Tibial artery (tissue), 4 donors: ENCODE results near the gene ABLIM2.

Experiments used
- DNase-seq, 2 donors: peaks; one replicate each; pipeline ENCODE4 v3.0.0-alpha.2; 2019
- H3K27ac ChIP-seq, 2 donors: fragments of 200-600 bp; sonication (generic) in 1 of 2; 1 replicate in 1 of 2; 2 replicates in 1 of 2; pipeline ENCODE4 v1.5.1; 2018 to 2019; ENCODE audit warnings: mild to moderate bottlenecking in 1 of 2
- H3K27me3 ChIP-seq, 2 donors: fragments of 200-600 bp; sonication (generic) in 1 of 2; one replicate each; pipeline versions ENCODE4 v1.5.1 to v1.6.0; 2016 to 2019
- H3K36me3 ChIP-seq, 3 donors: fragments of 200-600 bp; sonication (generic) in 2 of 3; one replicate each; pipeline ENCODE4 v1.5.1; 2016 to 2019; ENCODE audit warnings: mild to moderate bottlenecking in 2 of 3
- H3K4me1 ChIP-seq, 4 donors: fragments of 200-600 bp; sonication (generic) in 2 of 4; 1 replicate in 3 of 4; 2 replicates in 1 of 4; pipeline ENCODE4 v1.5.1; 2016 to 2019
- H3K4me3 ChIP-seq, 2 donors: fragments of 200-600 bp; sonication (generic) in 1 of 2; 1 replicate in 1 of 2; 2 replicates in 1 of 2; pipeline ENCODE4 v1.5.1; 2018 to 2019; ENCODE audit warnings: mild to moderate bottlenecking in 2 of 2
- H3K9me3 ChIP-seq, 3 donors: fragments of 200-600 bp; sonication (generic) in 1 of 3; one replicate each; pipeline ENCODE4 v1.5.1; 2016 to 2019
- intact Hi-C: fragments of 100-400 bp; cut with DNase I; formaldehyde crosslinking; loops from one replicate; pipeline ENCODE4 v1.15.0; 2023; ENCODE audit warnings: low total_unique reads
- TF ChIP-seq, protein P1 (sequence below), 2 experiments: fragments of 200-600 bp in 1 of 2; fragments of 450-650 bp in 1 of 2; IDR thresholded peaks; one replicate each; pipeline ENCODE4 v1.5.1; 2017 to 2019; ENCODE audit warnings: antibody characterized with exemption in 2 of 2, mild to moderate bottlenecking in 1 of 2, moderate library complexity in 1 of 2

The ABLIM2 gene

DNA sequence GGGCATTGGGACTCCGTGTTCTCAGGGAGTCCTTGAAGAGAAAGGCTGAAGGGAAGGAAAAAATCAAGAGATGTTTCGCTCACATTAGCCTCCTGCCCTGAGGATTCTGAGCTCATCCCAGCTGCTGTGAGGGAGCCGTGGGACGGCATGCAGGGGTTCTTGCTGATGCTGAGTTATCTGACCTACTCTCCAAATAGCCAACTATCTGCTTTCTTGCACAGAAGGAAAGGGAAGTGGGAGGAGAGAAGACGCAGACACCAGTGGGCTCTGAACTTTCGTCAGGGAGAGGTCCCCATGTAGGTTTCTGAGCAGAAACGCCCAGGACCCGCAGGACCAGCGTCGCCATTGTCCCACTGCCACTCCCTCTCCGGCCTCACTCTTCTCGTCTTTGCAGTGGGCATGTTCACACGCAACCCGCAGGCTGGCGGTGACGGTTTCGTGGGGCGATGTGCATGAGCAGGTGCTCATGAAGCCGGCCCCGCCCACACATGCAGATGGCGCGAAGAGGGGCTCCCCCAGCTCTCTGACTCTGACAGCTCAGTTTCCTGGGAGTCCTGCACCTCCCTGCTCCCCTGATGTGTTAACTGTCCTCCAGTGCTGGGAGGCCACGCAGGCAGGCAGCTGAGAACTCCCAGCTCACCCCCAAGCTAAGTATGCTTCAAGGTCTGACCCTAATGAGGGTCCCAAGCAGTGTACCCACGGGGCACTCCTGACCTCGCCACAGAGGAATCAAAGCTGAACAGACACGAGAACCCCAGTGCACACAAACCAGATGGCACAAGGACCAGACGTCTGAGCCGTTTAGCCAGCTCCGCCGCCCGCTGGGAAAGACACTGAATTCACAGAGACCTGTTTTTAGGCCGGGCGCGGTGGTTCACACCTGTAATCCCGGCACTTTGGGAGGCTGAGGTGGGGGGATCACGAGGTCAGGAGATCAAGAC, 13.6 kb upstream of the ABLIM2 start:
- no peak for DNase-seq
- TF ChIP-seq, protein P1, sequence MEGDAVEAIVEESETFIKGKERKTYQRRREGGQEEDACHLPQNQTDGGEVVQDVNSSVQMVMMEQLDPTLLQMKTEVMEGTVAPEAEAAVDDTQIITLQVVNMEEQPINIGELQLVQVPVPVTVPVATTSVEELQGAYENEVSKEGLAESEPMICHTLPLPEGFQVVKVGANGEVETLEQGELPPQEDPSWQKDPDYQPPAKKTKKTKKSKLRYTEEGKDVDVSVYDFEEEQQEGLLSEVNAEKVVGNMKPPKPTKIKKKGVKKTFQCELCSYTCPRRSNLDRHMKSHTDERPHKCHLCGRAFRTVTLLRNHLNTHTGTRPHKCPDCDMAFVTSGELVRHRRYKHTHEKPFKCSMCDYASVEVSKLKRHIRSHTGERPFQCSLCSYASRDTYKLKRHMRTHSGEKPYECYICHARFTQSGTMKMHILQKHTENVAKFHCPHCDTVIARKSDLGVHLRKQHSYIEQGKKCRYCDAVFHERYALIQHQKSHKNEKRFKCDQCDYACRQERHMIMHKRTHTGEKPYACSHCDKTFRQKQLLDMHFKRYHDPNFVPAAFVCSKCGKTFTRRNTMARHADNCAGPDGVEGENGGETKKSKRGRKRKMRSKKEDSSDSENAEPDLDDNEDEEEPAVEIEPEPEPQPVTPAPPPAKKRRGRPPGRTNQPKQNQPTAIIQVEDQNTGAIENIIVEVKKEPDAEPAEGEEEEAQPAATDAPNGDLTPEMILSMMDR (IDR thresholded peaks at IDR 0.05): no peak
- Histone ChIP-seq H3K27ac (no peak overlapping the region), H3K36me3 (no peaks in the 10 kb centered on the region), H3K9me3 (peaks cover 0 to 15% (median 5%) of the 10 kb centered on the region in 3 donors), H3K4me3 (no peak overlapping the region), H3K27me3 (peaks cover 0 to 11% of the 10 kb centered on the region in 2 donors), H3K4me1 (no peaks in the 10 kb centered on the region)
- intact Hi-C loops: no loop called here

DNA sequence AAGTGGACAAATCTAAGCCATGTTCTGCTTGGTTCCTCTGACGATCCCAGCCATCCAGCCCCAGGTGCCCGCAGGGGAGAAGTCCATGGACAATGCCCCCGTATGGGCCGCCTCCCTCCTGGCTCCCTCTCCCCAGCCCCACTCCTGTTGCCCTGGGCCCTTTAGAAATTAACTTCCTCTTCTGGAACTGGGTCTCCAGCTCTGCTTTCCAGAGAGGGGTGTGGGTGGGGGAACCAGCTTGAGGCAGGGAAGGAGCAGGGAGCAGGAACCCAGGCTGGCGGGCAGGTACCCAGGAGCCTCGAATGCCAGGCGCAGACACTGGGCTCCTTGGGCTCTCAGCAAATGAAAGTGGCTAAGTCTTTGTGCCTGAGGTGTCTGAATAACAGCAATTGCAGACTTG, 12.7 kb upstream of the ABLIM2 start:
- Histone ChIP-seq H3K4me1 (no peaks in the 10 kb centered on the region), H3K4me3 (no peak overlapping the region), H3K36me3 (no peaks in the 10 kb centered on the region), H3K27me3 (peaks cover 0 to 11% of the 10 kb centered on the region in 2 donors), H3K27ac (no peak overlapping the region), H3K9me3 (peaks cover 0 to 15% (median 5%) of the 10 kb centered on the region in 3 donors)
- intact Hi-C loops: no loop called here
- no peak for DNase-seq
- TF ChIP-seq, protein P1 (IDR thresholded peaks at IDR 0.05): no peak

DNA sequence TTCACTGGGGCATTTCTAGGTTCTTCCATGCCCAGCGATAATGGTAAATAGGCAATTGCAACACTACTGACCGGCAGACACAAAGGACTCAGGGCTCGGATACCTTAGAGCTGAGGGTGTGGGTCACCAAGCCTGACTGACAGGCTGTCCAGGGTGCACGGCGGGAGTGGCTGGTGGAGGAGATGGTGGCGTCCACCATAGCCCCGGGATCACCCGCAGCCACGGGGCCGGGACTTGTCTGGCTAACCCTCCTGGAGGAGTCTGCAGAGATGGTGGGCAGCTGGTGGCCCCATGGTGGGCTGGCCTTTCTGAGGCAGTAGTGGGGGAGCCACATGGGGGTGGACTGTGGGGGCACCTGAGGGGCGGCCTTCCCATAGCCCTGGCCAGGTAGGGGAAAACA, 11.7 kb upstream of the ABLIM2 start:
- no peaks in the 10 kb centered on the region for H3K36me3 ChIP-seq
- no peak overlapping the region for H3K4me3 ChIP-seq
- no peak for DNase-seq
- intact Hi-C loops: no loop called here
- TF ChIP-seq, protein P1 (IDR thresholded peaks at IDR 0.05): no peak
- no peak overlapping the region for H3K27ac ChIP-seq
- H3K27me3 ChIP-seq: peaks cover 0 to 11% of the 10 kb centered on the region in 2 donors
- peaks cover 0 to 15% (median 5%) of the 10 kb centered on the region in 3 donors for H3K9me3 ChIP-seq
- no peaks in the 10 kb centered on the region for H3K4me1 ChIP-seq

DNA sequence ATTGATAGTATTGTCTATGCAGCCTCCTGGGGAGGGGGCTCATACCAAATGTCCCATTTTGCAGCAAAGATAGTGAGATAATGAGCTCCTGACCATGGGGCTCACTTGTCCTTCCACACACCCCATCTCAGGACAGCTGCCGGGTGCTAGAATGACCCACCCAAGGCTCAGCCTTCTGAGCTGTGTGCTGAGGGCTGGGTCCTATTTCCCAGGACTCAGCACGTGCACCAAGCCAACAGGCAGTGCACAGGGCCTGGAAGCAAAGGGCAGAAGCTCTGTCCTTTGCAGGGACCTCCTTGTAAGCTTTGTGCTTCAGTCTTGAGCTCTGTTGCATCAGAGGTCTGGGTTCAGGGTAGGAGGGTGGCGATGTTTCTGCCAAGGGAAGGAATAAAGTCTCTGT, 11.2 kb upstream of the ABLIM2 start:
- TF ChIP-seq, protein P1 (IDR thresholded peaks at IDR 0.05): no peak
- DNase-seq: no peak
- Histone ChIP-seq H3K9me3 (peaks cover 0 to 15% (median 5%) of the 10 kb centered on the region in 3 donors), H3K4me1 (no peaks in the 10 kb centered on the region), H3K4me3 (no peak overlapping the region), H3K27ac (no peak overlapping the region), H3K27me3 (peaks cover 0 to 11% of the 10 kb centered on the region in 2 donors), H3K36me3 (no peaks in the 10 kb centered on the region)
- intact Hi-C loops: no loop called here

DNA sequence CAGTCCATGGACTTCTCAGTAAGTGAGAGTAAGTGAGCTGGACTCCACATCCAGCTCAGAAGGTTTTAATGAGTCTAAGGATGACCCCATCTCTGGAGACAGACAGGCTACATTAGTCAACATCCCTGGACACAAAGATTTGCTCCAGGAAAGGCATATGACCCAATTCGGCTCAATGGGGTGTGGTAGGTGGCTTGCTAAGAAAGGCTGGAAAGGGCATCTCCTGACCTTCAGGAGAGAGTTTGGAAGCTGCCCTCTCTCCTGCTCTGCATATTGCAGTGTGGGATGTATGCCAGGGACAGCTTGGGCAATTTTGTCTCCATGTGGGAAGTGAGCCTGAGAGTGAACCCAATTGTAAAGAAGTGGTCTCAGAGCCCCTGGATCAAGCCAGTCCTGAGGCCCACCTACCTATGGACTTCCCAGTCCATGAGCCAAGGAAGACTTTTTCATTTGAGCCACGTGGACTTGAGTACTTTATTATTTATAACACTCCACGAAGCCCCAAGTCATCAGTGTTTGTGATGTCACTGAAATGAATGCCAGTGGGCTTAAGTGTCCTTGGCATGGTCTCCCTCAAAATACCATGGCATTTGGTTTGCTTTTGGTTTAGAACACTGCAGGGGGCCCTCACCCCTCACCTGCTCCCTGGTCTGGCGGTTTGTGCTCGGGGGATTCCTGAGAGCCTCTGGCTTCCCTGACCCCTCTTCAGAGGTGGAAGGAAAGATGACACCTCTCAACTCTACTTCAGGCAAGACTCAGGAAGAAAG, 10.4 kb upstream of the ABLIM2 start:
- intact Hi-C loops: no loop called here
- no peak overlapping the region for H3K27ac ChIP-seq
- H3K4me3 ChIP-seq: no peak overlapping the region
- peaks cover 0 to 11% of the 10 kb centered on the region in 2 donors for H3K27me3 ChIP-seq
- H3K36me3 ChIP-seq: no peaks in the 10 kb centered on the region
- H3K9me3 ChIP-seq: peaks cover 0 to 15% (median 5%) of the 10 kb centered on the region in 3 donors
- H3K4me1 ChIP-seq: no peaks in the 10 kb centered on the region
- TF ChIP-seq, protein P1 (IDR thresholded peaks at IDR 0.05): no peak
- no peak for DNase-seq
